KOPT-K1 (cell line): Measurements from ENCODE around the gene RBM47.

Experiments
- H3K27ac ChIP-seq: fragments of 200-600 bp; sonication (generic); 2 replicates; pipeline ENCODE4 v1.5.1; 2016; ENCODE audit warnings: antibody characterized with exemption, mild to moderate bottlenecking, low read depth, low read length; ENCODE audit not compliant: poor library complexity, severe bottlenecking
- H3K36me3 ChIP-seq: fragments of 200-600 bp; sonication (generic); 2 replicates; pipeline ENCODE4 v1.5.1; 2017; ENCODE audit warnings: antibody characterized with exemption, mild to moderate bottlenecking, low read length, moderate library complexity; ENCODE audit not compliant: insufficient read depth
- H3K9me3 ChIP-seq: fragments of 200-600 bp; sonication (generic); 2 replicates; pipeline ENCODE4 v1.5.1; 2017; ENCODE audit warnings: antibody characterized with exemption, low read length, mild to moderate bottlenecking; ENCODE audit not compliant: insufficient read depth, poor library complexity, severe bottlenecking

RBM47 gene

GRCh38 chr4:40585201-40585799 is 44.4 kb downstream of the RBM47 start:
- no peak overlapping the region for H3K27ac ChIP-seq
- H3K9me3 ChIP-seq: no peaks in the 10 kb centered on the region
- no peaks in the 10 kb centered on the region for H3K36me3 ChIP-seq

- Histone ChIP-seq H3K36me3 (no peaks in the 10 kb centered on the region), H3K9me3 (no peaks in the 10 kb centered on the region), H3K27ac (no peak overlapping the region)
Observed at GRCh38 chr4:40584517-40585141, 45.0 kb downstream of the RBM47 start.

GRCh38 chr4:40583850-40584439 is 45.7 kb downstream of the RBM47 start:
- Histone ChIP-seq H3K27ac (no peak overlapping the region), H3K9me3 (no peaks in the 10 kb centered on the region), H3K36me3 (no peaks in the 10 kb centered on the region)

GRCh38 chr4:40582413-40582812 is 47.3 kb downstream of the RBM47 start:
- no peaks in the 10 kb centered on the region for H3K36me3 ChIP-seq
- no peaks in the 10 kb centered on the region for H3K9me3 ChIP-seq
- H3K27ac ChIP-seq: no peak overlapping the region

- no peaks in the 10 kb centered on the region for H3K36me3 ChIP-seq
- H3K9me3 ChIP-seq: no peaks in the 10 kb centered on the region
- peak overlapping the region; percentile 3 for H3K27ac ChIP-seq
Observed at GRCh38 chr4:40581254-40582140, 48.2 kb downstream of the RBM47 start.

- H3K27ac ChIP-seq: no peak overlapping the region
- H3K36me3 ChIP-seq: no peaks in the 10 kb centered on the region
- no peaks in the 10 kb centered on the region for H3K9me3 ChIP-seq
Observed at GRCh38 chr4:40579983-40580382, 49.7 kb downstream of the RBM47 start.

- Histone ChIP-seq H3K36me3 (no peaks in the 10 kb centered on the region), H3K9me3 (no peaks in the 10 kb centered on the region), H3K27ac (no peak overlapping the region)
Observed at GRCh38 chr4:40577588-40578253, 51.9 kb downstream of the RBM47 start.

GRCh38 chr4:40576651-40577480 is 52.8 kb downstream of the RBM47 start:
- Histone ChIP-seq H3K27ac (no peak overlapping the region), H3K9me3 (no peaks in the 10 kb centered on the region), H3K36me3 (no peaks in the 10 kb centered on the region)

GRCh38 chr4:40575846-40576245 is 53.8 kb downstream of the RBM47 start:
- Histone ChIP-seq H3K9me3 (no peaks in the 10 kb centered on the region), H3K27ac (no peak overlapping the region), H3K36me3 (no peaks in the 10 kb centered on the region)

GRCh38 chr4:40573593-40574311 is 55.9 kb downstream of the RBM47 start:
- Histone ChIP-seq H3K27ac (no peak overlapping the region), H3K9me3 (no peaks in the 10 kb centered on the region), H3K36me3 (no peaks in the 10 kb centered on the region)

- H3K9me3 ChIP-seq: no peaks in the 10 kb centered on the region
- no peaks in the 10 kb centered on the region for H3K36me3 ChIP-seq
- H3K27ac ChIP-seq: no peak overlapping the region
Observed at GRCh38 chr4:40572692-40573310, 56.9 kb downstream of the RBM47 start.

- Histone ChIP-seq H3K36me3 (no peaks in the 10 kb centered on the region), H3K9me3 (no peaks in the 10 kb centered on the region), H3K27ac (no peak overlapping the region)
Observed at GRCh38 chr4:40571208-40571607, 58.5 kb downstream of the RBM47 start.

- no peak overlapping the region for H3K27ac ChIP-seq
- H3K9me3 ChIP-seq: no peaks in the 10 kb centered on the region
- no peaks in the 10 kb centered on the region for H3K36me3 ChIP-seq
Observed at GRCh38 chr4:40570348-40571077, 59.2 kb downstream of the RBM47 start.
